Gastroesophageal sphincter (tissue), 3 donors: ENCODE results near the gene BRSK1.

ENCODE experiments used
- EP300 ChIP-seq: sonication (generic); formaldehyde crosslinking; IDR thresholded peaks from one replicate; pipeline ENCODE4 v1.6.1; 2017; ENCODE audit warnings: antibody characterized with exemption, mild to moderate bottlenecking
- POLR2A ChIP-seq, 2 donors: fragments of 450-650 bp; IDR thresholded peaks; one replicate each; pipeline ENCODE4 v1.6.1; 2017; ENCODE audit warnings: antibody characterized with exemption in 2 of 2, mild to moderate bottlenecking in 2 of 2, moderate library complexity in 1 of 2
- POLR2AphosphoS5 ChIP-seq: sonication (generic); formaldehyde crosslinking; IDR thresholded peaks from one replicate; pipeline ENCODE4 v1.6.1; 2017; ENCODE audit warnings: antibody characterized with exemption
- TF ChIP-seq, protein P1 (sequence below), 4 experiments: fragments of 200-600 bp in 2 of 4; fragments of 450-650 bp in 2 of 4; sonication (generic) in 1 of 4; IDR thresholded peaks; one replicate each; pipeline ENCODE4 v1.5.1; 2017 to 2019; ENCODE audit warnings: antibody characterized with exemption in 4 of 4, mild to moderate bottlenecking in 2 of 4, moderate library complexity in 2 of 4

DNA sequence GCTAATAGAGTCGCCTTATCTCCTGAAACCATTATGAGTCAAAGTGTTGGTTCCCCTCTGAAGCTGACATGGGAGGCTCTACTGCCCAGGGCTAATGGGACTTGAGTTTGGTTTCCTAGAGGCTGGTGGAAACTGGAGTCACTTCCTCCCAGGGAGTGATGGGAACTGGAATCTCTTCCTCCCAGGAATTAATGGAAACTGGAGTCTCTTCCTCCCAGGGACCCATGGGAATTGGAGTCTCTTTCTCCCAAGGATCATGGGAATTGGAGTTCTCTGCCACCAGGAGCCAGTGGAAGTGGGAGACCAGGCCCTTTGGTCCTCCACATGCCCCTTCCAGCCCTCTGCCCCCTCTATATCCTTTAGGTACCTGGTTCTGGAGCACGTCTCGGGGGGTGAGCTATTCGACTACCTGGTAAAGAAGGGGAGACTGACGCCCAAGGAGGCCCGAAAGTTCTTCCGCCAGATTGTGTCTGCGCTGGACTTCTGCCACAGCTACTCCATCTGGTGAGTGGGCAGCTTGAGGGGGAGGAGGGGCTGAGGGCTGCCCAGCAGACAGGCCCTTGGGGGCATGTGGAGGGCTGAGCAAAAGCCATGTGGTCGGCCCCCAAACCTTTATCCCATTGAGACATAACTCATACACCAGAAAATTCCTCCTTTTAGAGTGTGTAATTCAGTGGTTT lies 5.5 kb downstream of the BRSK1 start:
- TF ChIP-seq, protein P1, sequence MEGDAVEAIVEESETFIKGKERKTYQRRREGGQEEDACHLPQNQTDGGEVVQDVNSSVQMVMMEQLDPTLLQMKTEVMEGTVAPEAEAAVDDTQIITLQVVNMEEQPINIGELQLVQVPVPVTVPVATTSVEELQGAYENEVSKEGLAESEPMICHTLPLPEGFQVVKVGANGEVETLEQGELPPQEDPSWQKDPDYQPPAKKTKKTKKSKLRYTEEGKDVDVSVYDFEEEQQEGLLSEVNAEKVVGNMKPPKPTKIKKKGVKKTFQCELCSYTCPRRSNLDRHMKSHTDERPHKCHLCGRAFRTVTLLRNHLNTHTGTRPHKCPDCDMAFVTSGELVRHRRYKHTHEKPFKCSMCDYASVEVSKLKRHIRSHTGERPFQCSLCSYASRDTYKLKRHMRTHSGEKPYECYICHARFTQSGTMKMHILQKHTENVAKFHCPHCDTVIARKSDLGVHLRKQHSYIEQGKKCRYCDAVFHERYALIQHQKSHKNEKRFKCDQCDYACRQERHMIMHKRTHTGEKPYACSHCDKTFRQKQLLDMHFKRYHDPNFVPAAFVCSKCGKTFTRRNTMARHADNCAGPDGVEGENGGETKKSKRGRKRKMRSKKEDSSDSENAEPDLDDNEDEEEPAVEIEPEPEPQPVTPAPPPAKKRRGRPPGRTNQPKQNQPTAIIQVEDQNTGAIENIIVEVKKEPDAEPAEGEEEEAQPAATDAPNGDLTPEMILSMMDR (IDR thresholded peaks at IDR 0.05) = no peak
- TF ChIP-seq POLR2A (IDR thresholded peaks at IDR 0.05) = no peak
- TF ChIP-seq POLR2AphosphoS5 = no peak
- TF ChIP-seq EP300 = no peak
